ENCODE measurements around the gene S100A11. TPM values are rescaled to one million over a fixed set of nuclear protein-coding genes. Genes with fewer than 3 reads are reported as not detected.

The S100A11 gene
- total RNA-seq, 1 experiment from 2014 or later: 302 TPM

- H3K79me1 ChIP-seq (ENCODE audit: insufficient read depth, low read depth, low read length, poor library complexity, severe bottlenecking): no peaks in the 10 kb centered on the region
- no peaks in the 10 kb centered on the region for H3K4me1 Mint-ChIP-seq
- no peak overlapping the region for H3K9ac ChIP-seq (ENCODE audit: extremely low read depth, insufficient read length, low read length)
- H4K20me1 ChIP-seq (ENCODE audit: control insufficient read depth, insufficient read depth, insufficient read length): no peaks in the 10 kb centered on the region
- no peak overlapping the region for H3K56ac ChIP-seq (ENCODE audit: insufficient read length, low read depth, low read length)
- H4K5ac ChIP-seq (ENCODE audit: insufficient read length, low read depth, low read length): no peak overlapping the region
- no peak overlapping the region for H3K27ac ChIP-seq (ENCODE audit: insufficient read length, low read depth, low read length)
- DNase-seq: no peak
- H3K18ac ChIP-seq (ENCODE audit: insufficient read length, low read depth, low read length): no peak overlapping the region
- peaks cover 40% of the 10 kb centered on the region for H3K9me3 ChIP-seq (ENCODE audit: control insufficient read depth, low read depth, low read length)
- H3K27ac Mint-ChIP-seq: no peak overlapping the region
- H3K27me3 ChIP-seq (ENCODE audit: insufficient read depth, low read length): 0 out of 2 replicates have a peak, but pooled peaks cover 2% of the 10 kb centered on the region
- H3T11ph ChIP-seq (ENCODE audit: low read length): no peak overlapping the region
- no peaks in the 10 kb centered on the region for H3K27me3 Mint-ChIP-seq (ENCODE audit: low read depth)
- TF ChIP-seq CTCF (conservative IDR thresholded peaks at IDR 0.05): no peak
- H3K23ac ChIP-seq (ENCODE audit: insufficient read length, low read depth, low read length): no peak overlapping the region
- H2BK15ac ChIP-seq (ENCODE audit: low read depth, low read length): no peak overlapping the region
- H3K4me3 Mint-ChIP-seq: no peak overlapping the region
- no peak overlapping the region for H2BK20ac ChIP-seq (ENCODE audit: low read depth, low read length, poor library complexity, severe bottlenecking)
- no peak overlapping the region for H4K8ac ChIP-seq (replicated peaks; ENCODE audit: insufficient read length, low read depth, low read length)
- H4K91ac ChIP-seq (ENCODE audit: insufficient read length, low read depth, low read length): no peak overlapping the region
- no peak overlapping the region for H2BK5ac ChIP-seq (ENCODE audit: insufficient read length, low read length)
- H2AFZ ChIP-seq (ENCODE audit: low read length): no peak overlapping the region
- no peak overlapping the region for H2BK120ac ChIP-seq (ENCODE audit: low read depth, low read length, poor library complexity, severe bottlenecking)
- no peak overlapping the region for H3K4ac ChIP-seq (ENCODE audit: low read depth, low read length)
- no peak overlapping the region for H3K14ac ChIP-seq (ENCODE audit: insufficient read depth, low read length)
- H3K23me2 ChIP-seq (ENCODE audit: insufficient read length, low read depth, low read length, poor library complexity, severe bottlenecking): no peaks in the 10 kb centered on the region
- H3K79me2 ChIP-seq (ENCODE audit: insufficient read depth, low read length): no peaks in the 10 kb centered on the region
- H3K36me3 Mint-ChIP-seq (ENCODE audit: insufficient read depth in 1 of 3, low read depth in 3 of 3): peaks cover 0 to 5% (median 0%) of the 10 kb centered on the region in 3 experiments; a peak in 3 of 7 replicates
- H2BK12ac ChIP-seq (ENCODE audit: insufficient read length, low read depth, low read length): no peak overlapping the region
- H3K4me1 ChIP-seq (ENCODE audit: insufficient read depth, low read length): no peaks in the 10 kb centered on the region
- peaks cover 19 to 35% of the 10 kb centered on the region in 2 experiments for H3K9me3 Mint-ChIP-seq
- no peak overlapping the region for H2AK5ac ChIP-seq (ENCODE audit: insufficient read length, low read length)
- H3K4me2 ChIP-seq (ENCODE audit: insufficient read depth, insufficient read length, low read length): no peak overlapping the region
These were observed 25.1 kb upstream of the S100A11 start for GRCh38 chr1:152061952-152062351.
